T-helper 2 cell treated with Interferon-gamma antibody and Interleukin-4, amounts not matched to agents 100 ng/mL and 5 ng/mL, for 36 hours (primary cell): ENCODE results near the gene IQSEC1. TPM values are rescaled to one million over a fixed set of nuclear protein-coding genes. Genes with fewer than 3 reads are reported as not detected.

Experiments
- intact Hi-C: fragments of 100-400 bp; cut with micrococcal nuclease; formaldehyde crosslinking; loops from one replicate; pipeline ENCODE4 v1.15.1; 2023
- total RNA-seq: library from RNA; stranded (reverse); gene quantifications from 2 replicates; pipeline ENCODE4 v1.2.3, GENCODE V29; 2022

The IQSEC1 gene
- total RNA-seq, 1 donor from 2014 or later = 50.3 TPM

DNA sequence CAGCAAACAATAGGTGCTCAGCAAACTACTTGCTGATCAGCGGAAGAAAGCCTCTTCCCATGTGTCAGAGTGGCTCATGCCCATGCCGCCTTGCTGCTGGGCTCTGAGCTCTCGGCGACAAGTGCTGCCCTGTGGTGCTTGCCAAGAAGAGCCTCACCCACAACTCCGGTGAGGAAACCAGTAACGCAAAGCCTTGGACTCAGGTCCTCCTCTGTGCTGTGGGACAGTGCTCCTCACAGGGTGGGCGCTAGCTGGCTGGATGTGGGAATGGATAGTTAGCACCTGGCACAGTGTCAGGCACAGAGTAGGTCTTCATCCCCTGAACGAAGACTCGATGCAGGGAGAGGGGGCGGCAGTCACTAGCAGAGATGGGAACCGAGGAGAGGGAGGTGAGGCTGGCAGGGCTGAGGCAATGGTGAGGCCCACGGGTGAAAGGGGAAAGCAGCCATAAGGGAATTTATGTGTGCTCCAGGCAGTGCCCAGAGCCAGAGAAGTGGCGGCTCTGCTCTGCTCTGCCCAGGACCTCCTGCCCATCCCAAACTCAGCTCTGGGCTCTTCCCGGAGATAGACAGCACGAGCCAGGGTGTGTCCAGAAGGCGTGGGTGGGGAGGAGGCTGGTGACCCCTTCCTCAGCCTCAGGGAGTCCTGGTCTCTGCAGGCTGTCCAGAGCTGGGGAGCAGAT, 55.7 kb downstream of the IQSEC1 start:
- intact Hi-C loops = loop anchor here (5.0 kb wide), 1 partner anchor 50 kb away; no protein-coding TSS in a partner anchor

DNA sequence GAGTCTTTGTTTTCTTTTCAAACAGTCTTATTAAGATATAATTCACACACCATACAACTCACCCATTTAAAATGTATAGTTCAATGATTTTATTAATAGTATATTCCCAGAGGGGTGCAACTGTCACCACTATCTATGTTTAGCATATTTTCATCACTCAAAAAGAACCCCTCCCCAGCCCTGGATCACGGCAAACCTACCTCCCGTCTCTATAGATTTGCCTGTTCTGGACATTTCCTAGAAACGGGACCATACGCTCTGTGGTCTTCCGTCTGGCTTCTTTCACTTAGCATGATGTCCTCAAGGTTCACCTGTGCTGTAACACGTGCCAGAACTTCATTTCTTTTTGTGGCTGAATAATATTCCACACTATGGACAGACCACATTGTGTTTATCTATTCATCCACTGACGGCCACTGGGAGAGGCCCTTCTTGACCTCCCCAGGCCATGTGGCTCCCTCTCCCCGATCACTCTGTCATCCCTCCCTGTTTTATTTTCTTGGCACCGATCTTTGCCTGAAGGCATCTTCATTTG, 56.4 kb downstream of the IQSEC1 start:
- intact Hi-C loops = loop anchor here (1.0 to 5.0 kb wide), 2 partner anchors 49 to 53 kb away; no protein-coding TSS in a partner anchor

DNA sequence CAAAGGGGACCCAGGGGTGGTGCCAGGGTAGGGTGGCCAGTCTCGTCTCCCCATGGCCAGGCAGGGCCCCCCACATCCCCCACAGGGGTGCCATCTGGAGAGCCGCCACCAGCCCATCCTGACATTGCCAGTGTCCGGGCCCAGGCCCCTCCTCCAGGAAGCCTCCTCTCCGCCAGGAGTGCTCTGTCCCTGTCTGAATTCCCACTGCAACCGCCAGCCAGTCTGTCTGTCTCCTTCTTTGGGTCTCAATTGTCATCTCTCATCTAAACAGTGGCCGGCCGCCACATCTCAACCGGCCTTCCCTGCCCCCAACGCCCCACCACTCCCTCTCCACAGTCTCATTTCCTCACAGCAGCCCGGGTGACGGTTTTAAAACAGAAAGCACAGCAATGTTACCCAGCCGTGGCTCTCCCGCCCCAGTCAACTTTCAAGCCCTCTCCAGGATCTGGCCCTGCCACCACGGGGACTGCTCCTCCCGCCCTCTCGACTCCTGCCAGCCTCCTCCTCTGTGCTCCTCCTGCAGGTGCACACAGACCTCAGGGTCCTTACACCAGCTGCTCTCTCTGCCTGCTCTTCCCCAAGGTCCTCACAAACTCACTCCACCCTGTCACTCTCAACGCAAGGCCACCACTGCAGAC, 57.0 kb downstream of the IQSEC1 start:
- intact Hi-C loops = loop anchor here (1.0 to 5.0 kb wide), 2 partner anchors 49 to 53 kb away; no protein-coding TSS in a partner anchor

DNA sequence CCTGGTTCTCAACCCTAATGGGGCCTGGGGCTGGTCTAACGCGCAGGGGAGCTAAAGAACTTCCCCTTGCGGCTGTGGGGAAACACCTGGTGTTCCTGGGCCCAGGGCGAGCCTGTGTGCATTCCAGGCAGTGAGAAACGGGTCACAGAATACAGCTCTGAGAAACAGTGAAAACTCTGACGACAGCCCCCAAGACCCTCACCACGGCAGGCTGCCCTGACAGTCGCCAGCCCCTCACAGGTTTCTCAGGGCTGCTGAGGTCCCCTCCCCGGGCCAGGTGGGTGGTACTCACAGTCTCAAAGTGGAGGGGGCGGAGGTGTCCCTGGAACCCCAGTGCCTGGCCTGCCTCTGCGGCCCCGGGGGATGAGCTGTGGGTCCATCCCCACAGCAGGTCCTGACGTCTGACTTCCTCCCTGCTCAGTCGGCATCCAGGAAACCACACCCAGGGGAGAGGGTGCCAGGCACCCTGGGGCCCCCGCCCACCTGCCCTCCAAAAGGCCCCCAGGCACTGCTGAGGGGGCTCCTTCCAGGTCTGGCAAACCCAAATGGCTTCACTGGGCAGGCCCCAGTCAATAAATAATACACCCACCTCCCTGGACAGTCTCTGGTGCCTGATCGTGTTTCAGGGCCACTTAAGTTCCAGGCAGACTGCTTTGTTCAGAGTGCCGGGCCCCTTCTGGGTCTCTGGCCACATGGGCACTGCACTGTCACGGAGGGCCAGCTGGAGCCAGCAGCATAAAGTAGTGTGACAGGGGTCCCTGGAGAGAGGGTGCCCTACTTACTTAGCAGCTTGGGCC, 57.7 kb downstream of the IQSEC1 start:
- intact Hi-C loops = loop anchor here (1.0 to 5.0 kb wide), 3 partner anchors 48 to 405 kb away; partner anchors contain the start of gene NUP210

DNA sequence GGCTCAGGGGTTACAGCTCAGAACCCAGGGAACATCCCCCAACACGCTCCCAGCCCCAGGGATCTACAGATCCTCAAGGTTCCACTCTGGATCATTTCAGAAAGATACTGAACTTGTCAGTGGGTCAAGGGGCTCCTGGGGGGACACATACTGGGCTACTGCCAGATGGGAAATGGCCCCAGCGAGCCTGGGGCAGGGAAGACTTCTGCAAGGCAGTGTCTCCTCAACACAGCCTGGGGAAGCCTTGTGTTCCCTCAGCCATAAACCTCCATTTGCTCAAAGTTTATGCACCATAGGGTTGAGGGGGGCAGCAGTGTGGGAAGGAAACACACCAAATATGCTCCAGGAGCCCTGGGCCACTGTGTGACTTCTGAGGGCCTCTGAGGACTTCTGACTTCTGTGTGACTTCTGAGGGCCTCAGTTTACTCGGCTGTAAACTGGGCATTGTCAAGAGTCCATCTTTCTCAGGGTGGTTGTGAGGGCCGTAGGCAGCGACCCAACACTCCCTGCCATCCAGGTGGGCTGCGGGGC, 58.4 kb downstream of the IQSEC1 start:
- intact Hi-C loops = loop anchor here (2.0 to 5.0 kb wide), 2 partner anchors 48 to 406 kb away; partner anchors contain the start of gene NUP210

DNA sequence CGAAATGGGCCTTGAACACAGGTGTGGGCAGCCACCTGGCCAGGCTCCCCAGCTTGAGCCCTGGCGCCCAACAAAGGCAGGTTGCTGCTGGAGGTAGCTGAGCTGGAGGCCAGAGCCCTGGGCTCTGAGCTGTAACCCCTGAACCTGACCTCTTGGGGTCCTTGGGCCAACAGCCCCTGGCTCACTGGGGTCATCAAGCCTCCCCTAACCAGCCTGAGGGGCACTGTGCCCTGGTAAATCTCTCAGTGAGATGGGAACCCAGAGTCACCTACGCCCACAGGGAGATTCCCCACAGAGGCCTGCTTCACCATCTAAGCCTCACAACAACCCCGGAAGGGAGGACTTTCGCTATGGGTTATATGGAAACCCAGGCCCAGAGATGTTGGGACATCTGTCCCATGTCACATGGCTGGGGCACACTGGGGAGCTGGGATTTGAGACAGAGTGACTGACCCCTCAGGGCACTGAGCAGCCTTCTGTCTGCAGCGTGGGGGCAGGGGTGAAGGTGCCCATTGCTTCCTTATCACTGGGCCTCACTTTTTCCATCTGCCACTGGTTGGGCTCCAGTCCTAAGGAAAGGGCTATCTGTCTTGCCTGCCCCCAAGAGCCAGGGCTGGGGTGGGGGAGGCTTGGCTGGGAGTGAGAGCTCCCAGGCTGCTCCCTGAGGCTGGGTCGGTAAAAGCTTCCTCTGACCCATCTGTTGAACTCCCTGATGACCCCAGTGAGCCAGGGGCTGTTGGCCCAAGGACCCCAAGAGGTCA, 59.1 kb downstream of the IQSEC1 start:
- intact Hi-C loops = loop anchor here (2.0 kb wide), 1 partner anchor 407 kb away; the partner anchor contains the start of gene NUP210

DNA sequence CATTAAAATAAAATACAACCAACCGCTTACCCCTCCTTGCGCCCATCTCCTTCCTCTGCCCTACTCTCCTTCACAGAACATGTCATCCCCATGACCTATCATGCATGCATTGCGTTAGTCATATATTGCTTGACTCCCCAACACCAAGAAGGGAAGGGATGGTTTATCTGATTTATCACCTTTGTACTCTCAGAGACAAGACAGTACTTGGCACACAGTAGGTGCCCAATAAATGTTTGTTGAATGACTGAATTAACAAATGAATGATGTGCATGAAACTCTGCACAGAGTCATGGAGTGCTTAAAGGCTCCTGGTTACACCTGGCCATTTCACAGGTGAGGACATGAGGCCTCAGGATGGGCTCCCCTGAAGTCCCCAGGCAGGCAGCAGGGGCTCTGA, 59.7 kb downstream of the IQSEC1 start:
- intact Hi-C loops = no loop called here

DNA sequence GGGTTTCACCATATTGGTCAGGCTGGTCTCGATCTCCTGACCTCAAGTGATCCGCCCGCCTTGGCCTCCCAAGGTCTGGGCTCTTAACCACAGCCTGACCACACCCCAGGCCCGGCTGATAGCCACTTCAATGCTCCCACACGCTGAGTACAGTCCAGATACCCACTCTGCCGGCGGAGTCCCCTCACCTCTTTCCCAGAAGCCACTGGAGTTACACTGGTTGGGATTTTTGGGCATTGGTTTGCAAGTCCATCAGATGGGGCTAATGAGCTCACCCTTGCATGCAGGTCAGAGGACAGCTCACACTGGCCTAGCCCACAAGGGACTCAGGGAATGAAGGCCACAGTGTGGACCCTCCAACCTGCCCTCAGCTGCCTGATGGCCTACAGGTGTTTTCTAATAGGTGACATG, 60.1 kb downstream of the IQSEC1 start:
- intact Hi-C loops = no loop called here

DNA sequence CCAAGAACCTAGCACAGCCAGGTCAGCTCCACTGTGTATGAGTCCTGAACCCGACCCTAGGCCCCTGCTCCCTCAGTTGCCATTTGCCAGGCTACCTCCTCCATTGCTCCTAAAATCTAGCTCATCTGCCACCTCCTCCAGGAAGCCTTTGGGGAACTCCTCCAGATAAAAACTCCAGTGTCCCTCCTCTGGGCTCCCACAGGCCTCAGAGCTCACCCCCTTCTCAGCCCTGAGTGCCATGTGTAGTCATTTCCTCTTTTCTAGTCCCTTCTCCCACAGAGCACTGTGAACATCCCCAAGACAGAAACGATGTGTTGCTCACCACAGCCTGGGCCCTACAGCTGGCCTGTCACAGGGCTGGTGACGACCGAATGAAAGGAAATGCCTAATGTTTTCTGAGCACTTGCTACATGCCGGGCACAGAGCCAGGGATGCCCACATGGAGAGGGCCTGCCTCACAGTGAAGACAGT, 61.0 kb downstream of the IQSEC1 start:
- intact Hi-C loops = no loop called here

DNA sequence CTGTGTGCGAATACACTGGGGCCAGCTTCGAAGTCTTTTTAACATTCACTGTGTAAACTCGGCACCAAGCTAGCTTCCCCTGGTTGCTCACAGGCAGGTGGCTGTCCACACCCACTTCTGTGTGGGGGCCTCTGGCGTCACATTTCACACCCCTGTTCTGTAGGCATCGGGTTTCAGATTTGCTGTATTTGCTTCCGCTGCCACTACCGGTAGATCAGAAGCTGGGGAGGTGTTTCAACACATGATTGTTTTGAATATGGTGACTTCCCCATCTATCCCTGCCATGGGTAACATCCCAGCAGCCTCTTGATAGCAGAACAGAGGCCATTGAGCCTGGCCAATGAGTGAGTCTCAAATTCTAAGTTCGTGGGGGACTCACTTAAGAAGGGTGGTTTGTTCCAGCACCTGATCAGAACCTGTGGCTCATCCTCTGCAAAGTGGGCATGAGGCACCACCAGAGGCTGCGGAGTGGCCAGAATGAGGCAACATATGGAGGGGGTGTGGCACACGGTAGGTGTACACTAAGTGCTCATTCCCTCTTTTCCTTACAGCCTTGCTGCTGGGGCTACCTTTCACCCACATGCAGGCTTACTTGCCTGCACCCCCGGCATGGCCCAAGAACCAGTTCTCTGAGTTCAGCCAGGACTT, 61.5 kb downstream of the IQSEC1 start:
- intact Hi-C loops = loop anchor here (1.0 kb wide), 2 partner anchors 9 to 16 kb away; no protein-coding TSS in a partner anchor

DNA sequence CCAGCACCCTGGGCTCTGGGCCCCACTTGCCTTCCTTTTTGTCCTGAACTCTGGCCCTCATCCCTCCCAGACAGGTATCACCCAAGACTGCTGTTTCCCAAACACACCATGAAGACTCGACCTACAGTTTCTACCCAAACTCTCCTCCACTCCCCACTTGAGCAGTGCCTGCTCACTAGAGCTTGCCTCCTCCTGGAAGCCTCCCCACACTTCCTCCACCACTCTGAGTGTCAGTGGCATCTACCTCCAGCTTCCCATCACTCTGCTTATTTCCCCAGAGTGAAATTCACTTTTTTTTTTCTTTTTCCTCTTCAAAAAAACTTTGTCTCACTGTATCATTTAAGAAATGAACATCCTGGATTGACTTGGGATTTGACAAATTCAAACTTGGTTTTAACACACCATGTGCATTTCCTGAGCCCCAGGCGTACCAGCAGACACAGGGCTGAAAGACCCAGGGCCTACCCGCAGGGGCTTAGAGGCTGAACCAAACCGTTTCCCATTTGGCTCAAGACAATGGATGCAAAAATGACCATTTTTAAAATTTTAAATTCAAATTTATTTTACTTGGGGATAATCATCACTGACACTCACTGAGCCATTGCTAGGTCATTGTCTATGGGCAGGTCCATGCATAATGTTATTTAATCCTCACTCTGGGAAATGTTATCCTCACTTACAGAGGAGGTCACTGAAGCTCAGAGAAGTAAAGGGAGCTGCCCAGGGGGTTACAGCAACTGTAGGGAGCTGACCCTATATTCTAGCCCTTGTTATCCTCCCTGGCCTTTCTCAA, 62.3 kb downstream of the IQSEC1 start:
- intact Hi-C loops = loop anchor here (1.0 kb wide), 2 partner anchors 9 to 16 kb away; no protein-coding TSS in a partner anchor

DNA sequence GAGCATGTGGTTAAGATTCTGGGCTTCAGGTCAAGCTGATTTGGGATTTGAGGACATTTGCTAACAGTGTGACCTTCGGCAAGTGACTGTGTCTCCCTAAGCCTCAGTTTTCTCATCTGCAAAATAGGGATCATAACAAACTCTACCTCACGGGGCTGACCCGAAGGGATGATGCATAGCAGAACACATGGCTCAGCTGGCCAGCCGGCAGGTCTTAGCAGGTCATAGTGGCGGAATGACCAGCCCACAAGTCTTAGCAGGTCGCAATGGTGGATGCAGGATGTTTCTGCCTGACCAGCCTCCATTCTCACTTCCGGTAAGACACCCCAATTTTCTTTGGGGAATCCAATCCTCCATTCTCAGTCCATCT, 63.3 kb downstream of the IQSEC1 start:
- intact Hi-C loops = no loop called here

DNA sequence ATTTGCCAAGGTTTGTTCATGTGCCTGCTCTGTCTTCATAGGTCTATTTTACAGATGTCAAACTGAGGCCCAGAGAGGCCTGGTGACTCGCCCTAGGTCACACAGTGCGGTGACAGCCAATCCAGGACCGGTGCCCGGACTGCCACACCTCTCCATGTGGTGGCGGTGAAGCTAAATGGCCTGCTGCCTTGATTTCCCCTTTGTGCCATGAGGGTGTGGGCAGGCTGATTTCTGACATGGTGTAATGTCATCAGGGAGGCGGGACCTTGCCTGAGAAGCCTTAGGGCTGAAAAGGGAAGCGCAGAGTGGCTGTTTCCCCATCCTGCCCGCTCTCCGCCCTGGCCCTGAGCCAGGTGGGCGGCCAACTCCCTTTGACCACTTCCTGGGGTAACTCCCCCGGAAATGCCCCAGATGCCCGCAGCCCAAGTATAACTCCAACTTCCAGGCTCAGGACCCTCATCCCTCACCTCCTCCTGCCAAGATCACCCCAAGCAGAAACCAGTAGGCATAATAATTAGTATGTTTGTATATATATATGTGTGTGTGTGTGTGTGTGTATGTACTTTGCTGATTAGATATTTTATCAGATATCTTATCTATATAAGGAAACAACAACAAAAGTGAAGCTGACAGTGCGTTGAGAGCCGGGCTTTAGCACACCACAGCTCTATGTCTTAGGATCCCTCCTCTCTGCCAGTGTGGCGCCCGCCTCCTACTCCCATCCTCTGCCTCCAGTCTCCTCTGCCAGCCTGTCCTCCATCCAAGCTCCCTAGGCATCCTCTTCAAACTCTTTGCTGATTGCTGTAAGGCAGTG, 63.9 kb downstream of the IQSEC1 start:
- intact Hi-C loops = no loop called here

DNA sequence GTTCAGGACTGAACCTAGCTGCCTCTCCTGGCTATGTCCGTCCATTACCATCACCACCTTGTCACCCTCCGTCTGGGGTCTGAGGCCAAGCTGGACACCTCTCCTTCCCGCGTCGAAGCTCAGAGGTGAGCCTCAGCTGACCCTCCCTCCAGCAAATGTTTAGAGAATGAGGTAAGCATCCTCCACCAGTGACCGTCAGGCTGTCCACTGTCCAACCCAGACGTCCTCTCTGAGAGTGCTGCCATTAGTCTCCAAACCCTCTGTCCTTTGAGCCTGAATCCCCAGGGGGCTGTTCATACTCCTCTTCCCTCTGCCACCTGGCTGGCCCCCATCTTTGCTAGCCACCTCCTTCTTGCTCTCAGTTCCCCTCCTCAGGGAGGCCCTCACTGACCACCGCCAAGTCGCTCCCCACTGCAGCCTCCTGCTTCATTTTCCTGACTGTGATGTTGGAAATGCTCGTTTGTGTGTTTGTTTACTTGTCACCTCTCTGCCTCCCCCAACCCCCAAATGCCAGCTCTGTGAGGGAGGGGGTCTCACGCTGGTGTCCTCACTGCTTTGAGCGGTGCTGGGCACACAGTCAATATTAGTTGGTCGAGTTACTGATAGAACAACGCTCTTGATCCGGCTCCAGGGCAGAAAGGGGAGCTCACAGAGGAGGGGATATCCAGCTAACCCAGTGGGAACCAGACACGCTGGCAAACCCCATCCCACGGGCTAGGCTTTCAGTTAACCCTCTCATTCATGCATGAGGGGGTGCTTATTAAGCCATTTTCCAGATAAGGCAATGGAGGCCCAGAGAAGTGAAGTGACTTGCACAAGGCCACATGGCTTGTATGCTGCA, 64.9 kb downstream of the IQSEC1 start:
- intact Hi-C loops = no loop called here

DNA sequence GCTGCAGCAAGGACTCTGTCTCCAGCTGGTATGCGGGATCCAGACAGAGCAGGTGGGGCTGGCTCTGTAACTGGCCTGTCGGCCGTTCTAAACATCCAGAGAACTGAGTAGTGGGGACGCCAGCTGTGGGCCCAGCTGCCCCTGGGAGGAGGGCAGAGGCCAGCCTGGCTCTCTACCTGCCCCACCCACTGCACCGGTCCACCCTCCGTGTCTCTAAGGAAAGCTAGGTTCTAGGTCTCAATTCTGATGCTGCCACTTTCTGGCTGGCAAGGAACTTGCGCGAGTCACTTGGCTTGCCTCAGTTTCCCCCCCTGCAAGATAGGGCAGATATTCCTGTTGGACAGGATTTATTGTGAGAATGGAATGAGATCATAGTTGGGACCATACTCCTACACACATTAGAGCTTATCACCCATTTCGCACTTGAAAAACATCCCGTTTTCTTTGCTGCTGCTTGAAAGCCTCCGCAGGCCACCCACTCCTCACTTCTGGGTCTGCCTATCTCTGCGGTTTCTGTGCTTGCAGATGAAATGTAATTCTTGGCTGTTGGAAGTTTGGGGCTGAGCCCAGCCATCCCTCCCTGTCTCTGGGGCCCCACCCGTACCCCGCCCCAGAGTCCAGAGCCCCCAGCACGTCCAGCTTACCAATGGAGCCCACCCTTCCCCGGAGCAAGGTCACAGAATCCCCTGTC, 65.8 kb downstream of the IQSEC1 start:
- intact Hi-C loops = no loop called here

DNA sequence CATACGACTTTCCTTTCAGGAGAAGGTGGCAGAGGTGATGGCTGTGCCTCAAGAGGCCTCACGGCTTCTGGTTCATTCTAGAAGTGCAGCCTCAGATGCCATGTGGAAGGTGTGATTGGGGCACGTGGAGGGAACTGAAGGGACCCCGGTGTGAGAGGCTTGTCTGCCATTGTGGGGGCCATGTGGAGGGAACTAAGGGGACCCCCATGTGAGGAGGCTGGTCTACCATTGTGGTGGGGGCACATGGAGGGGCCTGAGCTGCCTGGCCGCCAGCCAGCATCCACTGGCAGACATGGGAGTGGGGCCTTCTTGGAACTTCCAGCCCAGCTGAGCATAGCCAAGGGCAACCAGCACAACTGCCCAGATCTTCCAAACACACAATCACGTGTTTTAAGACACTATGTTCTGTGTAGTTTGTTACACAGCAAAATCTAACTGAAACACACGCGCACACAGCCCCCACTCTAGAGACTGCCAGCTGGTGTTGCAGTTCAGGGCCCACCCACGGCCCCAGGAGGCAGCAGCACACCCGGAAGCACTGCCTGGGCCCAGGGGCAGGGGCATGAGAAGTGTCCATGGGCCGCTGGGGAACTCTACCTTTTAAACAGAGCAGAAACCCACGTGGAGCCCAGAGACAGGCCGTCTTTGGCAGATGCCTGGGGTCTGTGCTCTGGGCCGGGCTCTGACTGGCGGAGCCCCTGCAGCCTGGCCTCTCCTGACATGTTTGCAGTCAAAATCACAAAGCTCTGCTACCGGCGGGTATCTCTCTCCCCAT, 66.8 kb downstream of the IQSEC1 start:
- intact Hi-C loops = no loop called here
